ENCODE measurements around the gene YBEY. TPM values are rescaled to one million over a fixed set of nuclear protein-coding genes. Genes with fewer than 3 reads are reported as not detected.
A peak's percentile ranks its signal among the peaks of the same experiment; 100 is the strongest.

YBEY gene
- total and polyA plus RNA-seq, 2 of the 13 experiments (the other 11 are each of a cell fraction or from before 2014, with no cell fraction given), result 6.5 to 8.9 TPM

DNA sequence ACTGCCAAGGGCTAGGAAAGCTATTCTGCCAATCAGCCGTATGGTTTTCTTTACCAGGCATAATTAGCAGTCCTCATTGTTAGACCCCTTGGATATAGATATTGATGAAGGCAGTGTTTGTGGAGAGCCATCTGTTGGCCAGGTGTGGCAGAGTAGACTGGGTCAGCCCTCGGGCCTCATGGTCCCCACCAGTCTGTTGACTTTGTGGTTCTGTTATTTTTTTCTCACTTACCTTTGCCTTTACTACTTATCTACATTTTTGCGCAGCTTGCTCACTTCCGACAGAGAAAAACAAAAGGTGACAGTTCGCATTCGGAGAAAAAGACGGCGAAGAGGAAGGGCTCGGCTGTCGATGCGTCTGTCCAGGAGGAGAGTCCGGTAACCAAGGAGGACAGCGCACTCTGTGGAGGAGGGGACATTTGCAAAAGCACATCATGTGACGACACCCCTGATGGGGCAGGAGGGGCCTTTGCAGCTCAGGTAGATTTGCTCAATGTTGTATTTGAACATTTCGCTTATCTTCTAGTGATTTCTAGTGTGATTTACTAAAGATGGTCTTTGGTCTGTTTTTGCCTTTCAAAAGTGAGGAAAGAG, 40.1 kb downstream of the YBEY start:
- no peaks in the 10 kb centered on the region for H4K20me1 ChIP-seq (ENCODE audit: insufficient read depth, low read length)
- in situ Hi-C loops (cut with HindIII; ENCODE audit: extremely low pct_ligation_motif_present, low pct_unique_long_range_greater_than_20kb), result no loop called here
- no peaks in the 10 kb centered on the region; a peak in 1 of 5 replicates for H3K27me3 ChIP-seq (ENCODE audit: control insufficient read depth in 1 of 2, insufficient read depth in 2 of 2, low read length in 2 of 2)
- 44% methylated on average over 15 of the region's 15 CpGs for WGBS (ENCODE audit: low lambda C conversion rate)
- no peaks in the 10 kb centered on the region for H3K9me3 ChIP-seq (ENCODE audit: low read length)
- no TSS peak for BruUV-seq (replicated peaks)
- FAIRE-seq, result peak; percentile 37
- ChIA-PET POLR2A (interaction anchor here (1.7 kb wide), 1 partner anchor 31 kb away, joined by 4 read pairs; no protein-coding TSS in a partner anchor), CTCF (ENCODE audit: low intra/inter-chr PET ratio, low total read pairs) (interaction anchor here (1.3 kb wide), 1 partner anchor 179 kb away, joined by 5 read pairs; no protein-coding TSS in a partner anchor)
- ATAC-seq, result no peak
- DNase-seq (ENCODE audit: low spot score), result peak; percentile 32
- H3K9ac ChIP-seq (ENCODE audit: insufficient read depth, low read depth, low read length), result no peak overlapping the region; the same call in 1 of the 2 replicates
- H3K27ac ChIP-seq (ENCODE audit: extremely low read length, insufficient read depth, low read length), result no peak overlapping the region
- H3K4me3 ChIP-seq (replicated peaks in 1 of 3; ENCODE audit: insufficient read depth in 1 of 3, low read depth in 2 of 3, low read length in 3 of 3), result peak overlapping the region in 2 of 3 experiments; percentile 95 to 96; a peak in 4 of 6 replicates
- peak overlapping the region; percentile 100 for H3K4me2 ChIP-seq (ENCODE audit: low read depth, low read length)
- no peak overlapping the region for H2AFZ ChIP-seq (ENCODE audit: low read length)
- intact Hi-C loops (cut with micrococcal nuclease; ENCODE audit: unreplicated experiment), result no loop called here
- H3K36me3 ChIP-seq (replicated peaks in 1 of 2; ENCODE audit: control insufficient read depth in 1 of 2, insufficient read depth in 2 of 2, low read length in 2 of 2), result peaks cover 5 to 27% of the 10 kb centered on the region in 2 experiments; a peak in 3 of 5 replicates
- H3K79me2 ChIP-seq (ENCODE audit: insufficient read depth, low read length), result peaks cover 47% of the 10 kb centered on the region
- peaks cover 41% of the 10 kb centered on the region for H3K4me1 ChIP-seq (ENCODE audit: insufficient read depth, low read length)
- TF ChIP-seq SMYD3 (CRISPR knock-in tag; IDR thresholded peaks at IDR 0.05) (no peak), MED13 (CRISPR knock-in tag; IDR thresholded peaks at IDR 0.05) (no peak), KDM6A (CRISPR knock-in tag; IDR thresholded peaks at IDR 0.05; ENCODE audit: low read depth) (no peak), SALL1 (CRISPR knock-in tag; IDR thresholded peaks at IDR 0.05) (0 out of 2 replicates have a peak, but pooled peaks have one; percentile 31), ZNF788 (CRISPR knock-in tag; IDR thresholded peaks at IDR 0.05; ENCODE audit: borderline replicate concordance) (no peak), HOXD1 (CRISPR knock-in tag; IDR thresholded peaks at IDR 0.05) (no peak), TGIF2 (CRISPR knock-in tag; IDR thresholded peaks at IDR 0.05) (0 out of 2 replicates have a peak, but pooled peaks have one; percentile 48), GABPA (IDR thresholded peaks at IDR 0.05; ENCODE audit: low read depth, low read length) (no peak), GABPA (CRISPR knock-in tag; IDR thresholded peaks at IDR 0.05; ENCODE audit: low read depth) (peak; percentile 38; the same call in 1 of the 2 replicates), U2AF1 (optimal IDR thresholded peaks at IDR 0.05; ENCODE audit: low read depth, low read length) (no peak), STAG1 (CRISPR knock-in tag; IDR thresholded peaks at IDR 0.05) (peak; percentile 58), TP53 (CRISPR knock-in tag; conservative IDR thresholded peaks at IDR 0.05) (no peak), TBX2 (CRISPR knock-in tag; IDR thresholded peaks at IDR 0.05; ENCODE audit: borderline replicate concordance) (no peak), NCOA5 (CRISPR knock-in tag; IDR thresholded peaks at IDR 0.05) (no peak), GATAD2A (CRISPR knock-in tag; IDR thresholded peaks at IDR 0.05) (peak; percentile 62), BCL6 (CRISPR knock-in tag; IDR thresholded peaks at IDR 0.05) (no peak), ZNF30 (CRISPR knock-in tag; IDR thresholded peaks at IDR 0.05) (no peak)
- TF ChIP-seq, protein P1, sequence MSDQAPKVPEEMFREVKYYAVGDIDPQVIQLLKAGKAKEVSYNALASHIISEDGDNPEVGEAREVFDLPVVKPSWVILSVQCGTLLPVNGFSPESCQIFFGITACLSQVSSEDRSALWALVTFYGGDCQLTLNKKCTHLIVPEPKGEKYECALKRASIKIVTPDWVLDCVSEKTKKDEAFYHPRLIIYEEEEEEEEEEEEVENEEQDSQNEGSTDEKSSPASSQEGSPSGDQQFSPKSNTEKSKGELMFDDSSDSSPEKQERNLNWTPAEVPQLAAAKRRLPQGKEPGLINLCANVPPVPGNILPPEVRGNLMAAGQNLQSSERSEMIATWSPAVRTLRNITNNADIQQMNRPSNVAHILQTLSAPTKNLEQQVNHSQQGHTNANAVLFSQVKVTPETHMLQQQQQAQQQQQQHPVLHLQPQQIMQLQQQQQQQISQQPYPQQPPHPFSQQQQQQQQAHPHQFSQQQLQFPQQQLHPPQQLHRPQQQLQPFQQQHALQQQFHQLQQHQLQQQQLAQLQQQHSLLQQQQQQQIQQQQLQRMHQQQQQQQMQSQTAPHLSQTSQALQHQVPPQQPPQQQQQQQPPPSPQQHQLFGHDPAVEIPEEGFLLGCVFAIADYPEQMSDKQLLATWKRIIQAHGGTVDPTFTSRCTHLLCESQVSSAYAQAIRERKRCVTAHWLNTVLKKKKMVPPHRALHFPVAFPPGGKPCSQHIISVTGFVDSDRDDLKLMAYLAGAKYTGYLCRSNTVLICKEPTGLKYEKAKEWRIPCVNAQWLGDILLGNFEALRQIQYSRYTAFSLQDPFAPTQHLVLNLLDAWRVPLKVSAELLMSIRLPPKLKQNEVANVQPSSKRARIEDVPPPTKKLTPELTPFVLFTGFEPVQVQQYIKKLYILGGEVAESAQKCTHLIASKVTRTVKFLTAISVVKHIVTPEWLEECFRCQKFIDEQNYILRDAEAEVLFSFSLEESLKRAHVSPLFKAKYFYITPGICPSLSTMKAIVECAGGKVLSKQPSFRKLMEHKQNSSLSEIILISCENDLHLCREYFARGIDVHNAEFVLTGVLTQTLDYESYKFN (CRISPR knock-in tag; conservative IDR thresholded peaks at IDR 0.05), result peak; percentile 21; the same call in 1 of the 2 replicates
- TF ChIP-seq, protein P2, sequence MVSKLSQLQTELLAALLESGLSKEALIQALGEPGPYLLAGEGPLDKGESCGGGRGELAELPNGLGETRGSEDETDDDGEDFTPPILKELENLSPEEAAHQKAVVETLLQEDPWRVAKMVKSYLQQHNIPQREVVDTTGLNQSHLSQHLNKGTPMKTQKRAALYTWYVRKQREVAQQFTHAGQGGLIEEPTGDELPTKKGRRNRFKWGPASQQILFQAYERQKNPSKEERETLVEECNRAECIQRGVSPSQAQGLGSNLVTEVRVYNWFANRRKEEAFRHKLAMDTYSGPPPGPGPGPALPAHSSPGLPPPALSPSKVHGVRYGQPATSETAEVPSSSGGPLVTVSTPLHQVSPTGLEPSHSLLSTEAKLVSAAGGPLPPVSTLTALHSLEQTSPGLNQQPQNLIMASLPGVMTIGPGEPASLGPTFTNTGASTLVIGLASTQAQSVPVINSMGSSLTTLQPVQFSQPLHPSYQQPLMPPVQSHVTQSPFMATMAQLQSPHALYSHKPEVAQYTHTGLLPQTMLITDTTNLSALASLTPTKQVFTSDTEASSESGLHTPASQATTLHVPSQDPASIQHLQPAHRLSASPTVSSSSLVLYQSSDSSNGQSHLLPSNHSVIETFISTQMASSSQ (IDR thresholded peaks at IDR 0.05; ENCODE audit: low read depth), result peak; percentile 16; the same call in 1 of the 2 replicates
- TF ChIP-seq, protein P2 (CRISPR knock-in tag; IDR thresholded peaks at IDR 0.05; ENCODE audit: borderline replicate concordance), result no peak
